H1 (cell line): ENCODE measurements around the gene TAPT1. TPM values are rescaled to one million over a fixed set of nuclear protein-coding genes. Genes with fewer than 3 reads are reported as not detected.

Experiments used
- CTCF ChIA-PET: fragments of 300-600 bp; sonication (Branson Sonifier 250); formaldehyde crosslinking; loops from one replicate; lab custom pipeline; 2021; ENCODE audit not compliant: partially characterized antibody; lab: Charles Lee
- POLR2A ChIA-PET: fragments of 300-600 bp; sonication (Branson Sonifier 250); formaldehyde crosslinking; loops from one replicate; lab custom pipeline; 2021; ENCODE audit warnings: inconsistent platforms; ENCODE audit not compliant: partially characterized antibody; lab: Charles Lee
- DNase-seq, 2 experiments: peaks; one replicate each; pipeline versions ENCODE4 v3.0.0 to v3.0.0-alpha.2; 2010 to 2022; ENCODE audit warnings: low spot score in 2 of 2, low read depth in 1 of 2, mixed read lengths in 1 of 2
- FAIRE-seq: peaks from 2 replicates; lab custom pipeline; 2011; peaks lifted over from hg19 to GRCh38; lab: Jason Lieb, UNC
- H2AFZ ChIP-seq: 2 replicates; pipeline ENCODE4 v1.8.1; 2012; ENCODE audit warnings: low read length, inconsistent platforms
- H2AK5ac ChIP-seq: 2 replicates; pipeline ENCODE4 v1.6.1; 2013; ENCODE audit warnings: low read depth, low read length
- H2BK120ac ChIP-seq: replicated peaks from 2 replicates; pipeline ENCODE3; 2013; ENCODE audit warnings: low read depth, low read length, inconsistent platforms
- H2BK12ac ChIP-seq: 2 replicates; pipeline ENCODE4 v1.6.1; 2013; ENCODE audit warnings: low read depth, low read length
- H2BK15ac ChIP-seq: 2 replicates; pipeline ENCODE4 v1.6.1; 2013; ENCODE audit warnings: low read length
- H2BK20ac ChIP-seq: 2 replicates; pipeline ENCODE4 v1.6.1; 2013; ENCODE audit warnings: low read length
- H2BK5ac ChIP-seq: 2 replicates; pipeline ENCODE4 v1.6.1; 2013; ENCODE audit warnings: low read depth, low read length
- H3K14ac ChIP-seq: 2 replicates; pipeline ENCODE4 v1.6.1; 2013; ENCODE audit warnings: inconsistent platforms; ENCODE audit not compliant: insufficient read length
- H3K18ac ChIP-seq: 2 replicates; pipeline ENCODE4 v1.6.1; 2013; ENCODE audit warnings: low read length; ENCODE audit errors: extremely low read depth
- H3K23ac ChIP-seq: 2 replicates; pipeline ENCODE4 v1.6.1; 2013; ENCODE audit warnings: inconsistent platforms; ENCODE audit not compliant: insufficient read length
- H3K23me2 ChIP-seq: 2 replicates; pipeline ENCODE4 v1.6.1; 2013; ENCODE audit warnings: low read depth, low read length
- H3K27ac ChIP-seq: 2 replicates; pipeline ENCODE4 v1.6.1; 2011; ENCODE audit warnings: low read depth, low read length, inconsistent platforms
- H3K27me3 ChIP-seq, 4 experiments: replicated peaks in 1 of 4; 1 replicate in 1 of 4; 2 replicates in 3 of 4; pipeline versions ENCODE4 v1.6.1 to v1.8.1; 2011 to 2013; ENCODE audit warnings: low read length in 3 of 4, mild to moderate bottlenecking in 3 of 4, inconsistent platforms in 2 of 4, mixed read lengths in 2 of 4, moderate library complexity in 1 of 4; ENCODE audit not compliant: control insufficient read depth in 3 of 4, insufficient read depth in 3 of 4; ENCODE audit errors: extremely low read depth in 1 of 4
- H3K36me3 ChIP-seq, 4 experiments: 2 replicates each; pipeline versions ENCODE4 v1.6.1 to v1.8.1; 2011 to 2013; ENCODE audit warnings: mild to moderate bottlenecking in 4 of 4, low read length in 3 of 4, moderate library complexity in 2 of 4, control low read depth in 1 of 4, inconsistent platforms in 1 of 4; ENCODE audit not compliant: insufficient read depth in 4 of 4, control insufficient read depth in 2 of 4
- H3K4ac ChIP-seq: replicated peaks from 2 replicates; pipeline ENCODE3; 2013; ENCODE audit warnings: low read length, low read depth, mixed read lengths, inconsistent platforms; ENCODE audit not compliant: insufficient read length
- H3K4me1 ChIP-seq, 4 experiments: replicated peaks in 1 of 4; 1 replicate in 1 of 4; 2 replicates in 3 of 4; pipeline versions ENCODE4 v1.6.1 to v1.8.1; 2011 to 2013; ENCODE audit warnings: low read length in 3 of 4, inconsistent platforms in 2 of 4, mixed read lengths in 1 of 4; ENCODE audit not compliant: insufficient read depth in 4 of 4, control insufficient read depth in 3 of 4
- H3K4me2 ChIP-seq, 2 experiments: 2 replicates each; pipeline versions ENCODE4 v1.6.1 to v1.8.1; 2011 to 2013; ENCODE audit warnings: low read depth in 2 of 2, low read length in 2 of 2, control low read depth in 1 of 2, inconsistent platforms in 1 of 2, mild to moderate bottlenecking in 1 of 2; ENCODE audit not compliant: insufficient read depth in 1 of 2
- H3K4me3 ChIP-seq, 4 experiments: fragments of 200-600, 300-600 bp in 1 of 4; sonication (generic), shearing (Covaris generic), sonication (Bioruptor Twin) in 1 of 4; 2 replicates each; pipeline versions ENCODE4 v1.5.1 to v1.8.1; 2011 to 2016; ENCODE audit warnings: low read length in 4 of 4, low read depth in 3 of 4, control low read depth in 2 of 4, inconsistent platforms in 2 of 4, mild to moderate bottlenecking in 2 of 4, mixed read lengths in 1 of 4, moderate library complexity in 1 of 4; ENCODE audit not compliant: insufficient read depth in 2 of 4; ENCODE audit errors: extremely low read depth in 1 of 4
- H3K56ac ChIP-seq: replicated peaks from 2 replicates; pipeline ENCODE3; 2013; ENCODE audit warnings: low read depth, mild to moderate bottlenecking, mixed read lengths, low read length, inconsistent platforms; ENCODE audit not compliant: insufficient read length
- H3K79me1 ChIP-seq: 2 replicates; pipeline ENCODE4 v1.6.1; 2013; ENCODE audit warnings: low read depth, low read length, control low read depth
- H3K79me2 ChIP-seq, 2 experiments: 2 replicates each; pipeline versions ENCODE4 v1.6.1 to v1.8.1; 2012 to 2013; ENCODE audit warnings: low read length in 2 of 2, mild to moderate bottlenecking in 2 of 2, inconsistent platforms in 1 of 2; ENCODE audit not compliant: insufficient read depth in 2 of 2, control insufficient read depth in 1 of 2
- H3K9ac ChIP-seq, 4 experiments: replicated peaks in 1 of 4; 1 replicate in 1 of 4; 2 replicates in 3 of 4; pipeline versions ENCODE4 v1.6.1 to v1.8.1; 2011 to 2013; ENCODE audit warnings: low read depth in 3 of 4, low read length in 3 of 4, control low read depth in 2 of 4, mild to moderate bottlenecking in 2 of 4, moderate library complexity in 2 of 4, inconsistent platforms in 1 of 4; ENCODE audit errors: extremely low read depth in 1 of 4
- H3K9me3 ChIP-seq, 2 experiments: 2 replicates each; pipeline versions ENCODE4 v1.6.1 to v1.8.1; 2012 to 2013; ENCODE audit warnings: mild to moderate bottlenecking in 2 of 2, moderate library complexity in 2 of 2, control low read depth in 1 of 2, inconsistent platforms in 1 of 2, low read depth in 1 of 2, low read length in 1 of 2, mixed read lengths in 1 of 2; ENCODE audit not compliant: insufficient read depth in 2 of 2
- H4K20me1 ChIP-seq, 2 experiments: replicated peaks in 1 of 2; 2 replicates each; pipeline versions ENCODE3 to v1.8.1; 2011 to 2013; ENCODE audit warnings: inconsistent platforms in 2 of 2, low read length in 2 of 2, mild to moderate bottlenecking in 1 of 2; ENCODE audit not compliant: insufficient read depth in 2 of 2, control insufficient read depth in 1 of 2
- H4K5ac ChIP-seq: 2 replicates; pipeline ENCODE4 v1.6.1; 2013; ENCODE audit warnings: low read length, low read depth, mixed read lengths, inconsistent platforms; ENCODE audit not compliant: insufficient read length
- H4K8ac ChIP-seq: 2 replicates; pipeline ENCODE4 v1.8.0; 2013; ENCODE audit warnings: mild to moderate bottlenecking, moderate library complexity, low read length, inconsistent platforms; ENCODE audit not compliant: insufficient read depth; ENCODE audit errors: extremely low read depth
- H4K91ac ChIP-seq: replicated peaks from 2 replicates; pipeline ENCODE3; 2013; ENCODE audit warnings: low read length, mixed read lengths, inconsistent platforms; ENCODE audit not compliant: insufficient read length
- CBX5 ChIP-seq: fragments of 300-800, 300-1000 bp; sonication (generic); IDR thresholded peaks from 2 replicates; pipeline ENCODE4 v1.7.1; 2016; ENCODE audit warnings: antibody characterized with exemption, low read length, low read depth
- CBX8 ChIP-seq: fragments of 300-800, 300-1000 bp; sonication (generic); IDR thresholded peaks from 2 replicates; pipeline ENCODE4 v1.7.1; 2016; ENCODE audit warnings: low read depth, low read length, borderline replicate concordance
- CEBPB ChIP-seq: IDR thresholded peaks from 2 replicates; pipeline ENCODE4 v1.6.1; 2012; ENCODE audit warnings: low read depth, low read length
- CTBP2 ChIP-seq: IDR thresholded peaks from 2 replicates; pipeline ENCODE4 v1.7.0; 2011; ENCODE audit warnings: borderline replicate concordance, mild to moderate bottlenecking, moderate library complexity, mixed read lengths, low read length; ENCODE audit not compliant: insufficient read depth, insufficient read length
- GTF2F1 ChIP-seq: IDR thresholded peaks from 2 replicates; pipeline ENCODE4 v1.6.1; 2012; ENCODE audit warnings: low read depth, low read length, improper control_type of control experiment, borderline replicate concordance
- HDAC2 ChIP-seq, 2 experiments: fragments of 300-600 bp in 1 of 2; sonication (generic) in 1 of 2; IDR thresholded peaks; 2 replicates each; pipeline ENCODE4 v1.6.1; 2011 to 2012; ENCODE audit warnings: low read depth in 2 of 2, low read length in 2 of 2, mild to moderate bottlenecking in 2 of 2, moderate library complexity in 2 of 2, borderline replicate concordance in 1 of 2, inconsistent platforms in 1 of 2
- RAD21 ChIP-seq, 2 experiments: IDR thresholded peaks in 1 of 2; conservative IDR thresholded peaks in 1 of 2; 2 replicates each; pipeline ENCODE4 v1.6.1; 2011; ENCODE audit warnings: low read depth in 2 of 2, low read length in 2 of 2, improper control_type of control experiment in 1 of 2, inconsistent platforms in 1 of 2, mild to moderate bottlenecking in 1 of 2, moderate library complexity in 1 of 2
- RFX5 ChIP-seq: IDR thresholded peaks from 2 replicates; pipeline ENCODE4 v1.6.1; 2011; ENCODE audit warnings: low read depth, low read length, improper control_type of control experiment, borderline replicate concordance
- SRF ChIP-seq: IDR thresholded peaks from 2 replicates; pipeline ENCODE4 v1.6.1; 2011; ENCODE audit warnings: mild to moderate bottlenecking, low read depth, low read length, moderate library complexity
- TCF12 ChIP-seq: IDR thresholded peaks from 2 replicates; pipeline ENCODE4 v1.6.1; 2011; ENCODE audit warnings: low read depth, mild to moderate bottlenecking, low read length
- TEAD4 ChIP-seq: IDR thresholded peaks from 2 replicates; pipeline ENCODE4 v1.6.1; 2012; ENCODE audit warnings: low read depth, low read length, inconsistent platforms, mixed read lengths
- whole genome bisulfite sequencing, 2 experiments: shearing (Covaris generic) in 1 of 2; methylation state at CpG; one replicate each; pipeline versions ENCODE4 v1.1.6 to v1.1.7; 2013 to 2015; ENCODE audit warnings: low lambda C conversion rate in 2 of 2, mixed read lengths in 2 of 2, inconsistent platforms in 1 of 2, low coverage in 1 of 2, missing lambda C conversion rate in 1 of 2; ENCODE audit not compliant: insufficient replicate concordance in 2 of 2, insufficient coverage in 1 of 2, insufficient read length in 1 of 2; ENCODE audit errors: extremely low coverage in 1 of 2, missing lambda C conversion rate in 1 of 2; 5-methylcytosine and 5-hydroxymethylcytosine counted together
- polyA plus RNA-seq, 7 experiments: library from polyadenylated mRNA; depleted of rRNA in 3 of 7; stranded (reverse) in 5 of 7; unstranded in 2 of 7; fragments of >200 nt in 5 of 7; fragments of 200-250 nt in 2 of 7; gene quantifications; 1 replicate in 5 of 7; 2 replicates in 1 of 7; 4 replicates in 1 of 7; pipeline versions ENCODE4 v1.2.1 to v1.2.3, GENCODE V29; 2011 to 2013; ENCODE audit warnings: missing spikeins in 2 of 7, mixed read lengths in 2 of 7
- total RNA-seq: library from RNA; stranded (reverse); fragmentation: NEBNext Ultra II Directional; extraction: Animal tissue kit (Norgen Biotek cat#: 25700); gene quantifications from 2 replicates; pipeline ENCODE4 v1.2.1, GENCODE V29; 2021
- TF ChIP-seq, protein P1 (sequence below): IDR thresholded peaks from 2 replicates; pipeline ENCODE4 v1.6.1; 2012; ENCODE audit warnings: inconsistent platforms

Gene TAPT1
- total and polyA plus RNA-seq, 2 of the 8 experiments (the other 6 are each of a cell fraction or from before 2014, with no cell fraction given), result 4.2 to 15.3 TPM

DNA sequence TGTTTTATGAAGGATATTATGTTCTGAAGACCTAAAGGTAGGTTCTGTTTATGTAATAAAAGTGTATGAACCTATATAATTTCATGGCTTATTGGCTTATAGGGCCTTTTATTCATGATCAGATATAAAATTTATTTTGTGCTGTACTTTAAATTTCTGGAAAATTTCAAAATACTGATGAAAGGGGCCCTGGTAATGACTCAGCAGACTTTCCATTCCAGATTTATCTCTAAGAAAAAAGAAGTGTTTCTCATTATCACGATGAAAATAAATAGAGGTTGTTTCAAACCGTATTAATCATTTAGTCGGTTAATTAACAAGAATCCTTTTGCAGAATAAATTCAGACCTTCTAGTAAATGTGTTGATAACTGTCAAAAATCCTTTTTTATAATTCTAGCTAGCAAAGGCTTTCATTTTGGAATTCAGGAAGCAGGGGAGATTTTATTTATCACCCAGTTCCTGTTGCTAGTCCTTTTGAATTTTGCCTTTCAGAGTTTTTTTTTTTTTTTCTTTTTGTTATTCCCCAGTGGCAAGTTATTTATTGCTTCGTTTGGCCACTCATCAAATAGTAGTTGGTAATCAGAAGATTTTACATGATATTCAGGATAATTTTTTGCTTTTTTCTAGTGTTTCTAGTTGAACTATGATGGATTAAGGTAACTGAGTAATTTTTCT is 5.4 kb upstream of the TAPT1 start:
- Histone ChIP-seq H3K23ac (no peak overlapping the region), H3K23me2 (peaks cover 8% of the 10 kb centered on the region; the same call in 1 of the 2 replicates), H3K4ac (no peak overlapping the region), H3K27ac (no peak overlapping the region), H3K4me3 (no peak overlapping the region), H3K4me1 (peaks cover 0 to 3% (median 0%) of the 10 kb centered on the region in 4 experiments; a peak in 1 of 7 replicates), H3K79me1 (no peaks in the 10 kb centered on the region), H4K5ac (no peak overlapping the region), H2AFZ (no peak overlapping the region), H3K4me2 (no peak overlapping the region), H2BK5ac (no peak overlapping the region), H3K27me3 (no peaks in the 10 kb centered on the region), H2BK15ac (no peak overlapping the region), H2AK5ac (no peak overlapping the region), H3K14ac (no peak overlapping the region), H4K20me1 (peaks cover 2 to 3% of the 10 kb centered on the region in 2 experiments), H4K91ac (no peak overlapping the region), H3K56ac (no peak overlapping the region), H3K9me3 (no peaks in the 10 kb centered on the region), H3K79me2 (no peaks in the 10 kb centered on the region), H4K8ac (no peak overlapping the region), H2BK120ac (no peak overlapping the region), H3K36me3 (no peaks in the 10 kb centered on the region), H2BK12ac (no peak overlapping the region), H3K18ac (no peak overlapping the region), H2BK20ac (no peak overlapping the region), H3K9ac (peak overlapping the region in 1 of 4 experiments; percentile 49; a peak in 1 of 7 replicates)
- CTCF ChIA-PET, result interaction anchor here (1.0 kb wide), 1 partner anchor 475 kb away, joined by 3 read pairs; no protein-coding TSS in a partner anchor
- WGBS, 2 experiments, result 84% methylated on average over 4 of the region's 4 CpGs; no CpG with 5 or more reads in 1 of the 2 experiments
- POLR2A ChIA-PET, result interaction anchor here (0.7 kb wide), 1 partner anchor 237 kb away, joined by 3 read pairs; no protein-coding TSS in a partner anchor
- DNase-seq (no peak), FAIRE-seq (no peak)
- TF ChIP-seq CTBP2, result no peak
- TF ChIP-seq HDAC2 (IDR thresholded peaks at IDR 0.05; ENCODE audit: borderline replicate concordance in 1 of 2, low read depth in 2 of 2, low read length in 2 of 2), result no peak
- TF ChIP-seq GTF2F1, result no peak
- no peak for TF ChIP-seq TCF12
- TF ChIP-seq, protein P1, sequence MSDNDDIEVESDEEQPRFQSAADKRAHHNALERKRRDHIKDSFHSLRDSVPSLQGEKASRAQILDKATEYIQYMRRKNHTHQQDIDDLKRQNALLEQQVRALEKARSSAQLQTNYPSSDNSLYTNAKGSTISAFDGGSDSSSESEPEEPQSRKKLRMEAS, result no peak
- TF ChIP-seq SRF, result no peak
- no peak for TF ChIP-seq CBX5
- TF ChIP-seq CEBPB, result no peak
- no peak for TF ChIP-seq RFX5
- TF ChIP-seq CBX8, result no peak
- no peak for TF ChIP-seq RAD21 (IDR thresholded peaks at IDR 0.05 in 1 of 2, conservative IDR thresholded peaks at IDR 0.05 in 1 of 2; ENCODE audit: low read depth in 2 of 2, low read length in 2 of 2)
- no peak for TF ChIP-seq TEAD4
